ENCODE measurements around the gene OSTN. TPM values are rescaled to one million over a fixed set of nuclear protein-coding genes. Genes with fewer than 3 reads are reported as not detected.
A peak's percentile ranks its signal among the peaks of the same experiment; 100 is the strongest.

Gene OSTN
- total RNA-seq (not detected), polyA plus RNA-seq (not detected)

GRCh38 chr3:191198932-191199331, at the start of gene OSTN:
Gene OSTN (plus strand): TSS chr3:191199241. CDS start chr3:191212533, 13,292 bp downstream.
- Mint-ChIP-seq H3K27ac (no peak within 1 kb of the TSS), H3K4me3 (peak within 1 kb of the TSS in 1 of 8 donors; percentile 8), H3K9me3 (peaks cover 0 to 2% (median 0%) of the 10 kb centered on the region in 8 donors), H3K27me3 (peaks cover 0 to 2% of the 10 kb centered on the region in 2 donors), H3K36me3 (no peaks in the 10 kb centered on the region), H3K4me1 (no peaks in the 10 kb centered on the region)
- no peaks in the 10 kb centered on the region for H3K36me3 ChIP-seq (ENCODE audit: insufficient read depth, low read length)
- POLR2A ChIA-PET (ENCODE audit: partially characterized antibody): no interaction called here
- H3K4me1 ChIP-seq (ENCODE audit: insufficient read depth, low read length): no peaks in the 10 kb centered on the region
- intact Hi-C loops (cut with micrococcal nuclease): no loop called here
- H3K27me3 ChIP-seq (ENCODE audit: insufficient read depth, low read length): no peaks in the 10 kb centered on the region
- DNase-seq: no peak
- CTCF ChIA-PET (ENCODE audit: partially characterized antibody): no interaction called here
- no peak within 1 kb of the TSS for H3K27ac ChIP-seq (ENCODE audit: low read depth, low read length)
- H3K4me3 ChIP-seq (ENCODE audit: low read length in 2 of 2): no peak within 1 kb of the TSS
- no peaks in the 10 kb centered on the region for H3K9me3 ChIP-seq (ENCODE audit: control insufficient read depth in 1 of 2, low read length in 2 of 2)

DNA sequence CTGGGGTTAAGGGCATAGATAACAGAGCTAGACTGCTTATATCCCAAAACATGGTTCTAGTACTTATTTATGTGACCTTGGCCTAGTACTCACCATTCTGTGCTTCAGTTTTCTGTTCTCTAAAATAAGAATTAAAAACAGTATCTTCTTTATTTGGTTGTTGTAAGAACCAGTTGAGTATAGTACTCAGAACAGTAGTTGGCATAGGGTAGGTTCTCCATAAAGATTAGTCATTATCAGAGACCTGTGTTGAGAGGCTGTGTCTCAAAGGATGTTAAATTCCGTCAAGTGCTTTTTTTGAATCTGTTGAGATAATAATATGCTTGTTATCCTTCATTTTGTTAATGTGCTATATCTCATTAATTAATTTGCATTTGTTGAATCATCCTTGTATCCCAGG, 47.4 kb upstream of the OSTN start:
- DNase-seq: no peak
- Histone ChIP-seq H3K27ac (ENCODE audit: low read depth, low read length) (no peak overlapping the region), H3K4me1 (ENCODE audit: insufficient read depth, low read length) (no peaks in the 10 kb centered on the region), H3K4me3 (ENCODE audit: low read length in 2 of 2) (no peak overlapping the region), H3K36me3 (ENCODE audit: insufficient read depth, low read length) (no peaks in the 10 kb centered on the region), H3K9me3 (ENCODE audit: control insufficient read depth in 1 of 2, low read length in 2 of 2) (no peaks in the 10 kb centered on the region), H3K27me3 (ENCODE audit: insufficient read depth, low read length) (no peaks in the 10 kb centered on the region)
- CTCF ChIA-PET (ENCODE audit: partially characterized antibody): no interaction called here
- H3K27ac Mint-ChIP-seq: no peak overlapping the region
- POLR2A ChIA-PET (ENCODE audit: partially characterized antibody): no interaction called here
- no peaks in the 10 kb centered on the region for H3K27me3 Mint-ChIP-seq
- H3K4me1 Mint-ChIP-seq: no peaks in the 10 kb centered on the region
- intact Hi-C loops (cut with micrococcal nuclease): no loop called here
- no peak overlapping the region for H3K4me3 Mint-ChIP-seq
- H3K36me3 Mint-ChIP-seq: no peaks in the 10 kb centered on the region
- H3K9me3 Mint-ChIP-seq: peaks cover 5 to 38% (median 20%) of the 10 kb centered on the region in 8 donors

DNA sequence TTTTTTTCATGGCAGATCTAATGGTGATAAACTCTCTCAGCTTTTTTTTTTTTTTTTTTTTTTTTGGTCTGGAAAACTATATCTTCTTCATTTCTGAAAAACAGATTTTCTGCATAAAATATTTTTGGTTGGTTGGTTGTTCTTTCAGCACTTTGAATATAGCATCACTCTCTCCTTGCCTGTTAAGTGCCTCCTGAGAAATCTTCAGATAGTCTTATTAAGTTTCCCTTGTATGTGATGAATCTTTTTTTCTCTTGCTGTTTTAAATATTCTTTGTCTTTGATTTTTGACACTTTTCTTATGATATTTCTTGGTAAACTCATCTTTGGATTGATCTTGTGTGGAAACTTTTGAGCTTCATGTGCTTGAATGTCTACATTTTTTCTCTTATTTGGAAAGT, 44.2 kb upstream of the OSTN start:
- H3K36me3 Mint-ChIP-seq: no peaks in the 10 kb centered on the region
- peaks cover 5 to 32% (median 21%) of the 10 kb centered on the region in 8 donors for H3K9me3 Mint-ChIP-seq
- H3K9me3 ChIP-seq (ENCODE audit: control insufficient read depth in 1 of 2, low read length in 2 of 2): no peaks in the 10 kb centered on the region
- ChIA-PET CTCF (ENCODE audit: partially characterized antibody) (interaction anchor here (0.6 kb wide), 1 partner anchor 29 kb away, joined by 3 read pairs; no protein-coding TSS in a partner anchor), POLR2A (ENCODE audit: partially characterized antibody) (no interaction called here)
- no peaks in the 10 kb centered on the region for H3K27me3 ChIP-seq (ENCODE audit: insufficient read depth, low read length)
- no peaks in the 10 kb centered on the region for H3K4me1 ChIP-seq (ENCODE audit: insufficient read depth, low read length)
- H3K4me3 Mint-ChIP-seq: no peak overlapping the region
- no peaks in the 10 kb centered on the region for H3K27me3 Mint-ChIP-seq
- no peak overlapping the region for H3K27ac Mint-ChIP-seq
- H3K4me1 Mint-ChIP-seq: no peaks in the 10 kb centered on the region
- no peak overlapping the region for H3K4me3 ChIP-seq (ENCODE audit: low read length in 2 of 2)
- no peak for DNase-seq
- H3K27ac ChIP-seq (ENCODE audit: low read depth, low read length): no peak overlapping the region
- intact Hi-C loops (cut with micrococcal nuclease): no loop called here
- no peaks in the 10 kb centered on the region for H3K36me3 ChIP-seq (ENCODE audit: insufficient read depth, low read length)

DNA sequence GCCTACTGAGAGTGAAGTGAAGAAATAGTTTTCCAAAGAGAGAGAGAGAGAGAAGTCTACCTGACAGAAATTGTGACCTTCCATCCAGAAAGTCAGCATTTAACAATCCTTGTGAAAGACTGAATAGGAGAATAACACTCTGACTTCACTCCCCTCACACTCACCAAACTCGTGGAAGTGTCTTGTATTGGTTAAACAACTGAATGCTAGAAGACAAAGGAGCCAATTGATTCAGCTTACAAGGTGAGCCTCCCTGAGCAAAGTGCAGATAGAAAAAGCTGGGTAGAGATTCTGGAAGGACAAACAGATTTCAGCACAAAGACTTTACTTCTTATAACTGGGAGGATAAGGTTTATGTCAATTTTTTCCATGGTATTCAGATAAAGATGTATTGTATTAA, 40.8 kb upstream of the OSTN start:
- ChIA-PET CTCF (ENCODE audit: partially characterized antibody) (no interaction called here), POLR2A (ENCODE audit: partially characterized antibody) (no interaction called here)
- Mint-ChIP-seq H3K4me1 (no peaks in the 10 kb centered on the region), H3K27ac (no peak overlapping the region), H3K4me3 (no peak overlapping the region), H3K27me3 (no peaks in the 10 kb centered on the region), H3K9me3 (peaks cover 4 to 39% (median 25%) of the 10 kb centered on the region in 8 donors), H3K36me3 (no peaks in the 10 kb centered on the region)
- H3K36me3 ChIP-seq (ENCODE audit: insufficient read depth, low read length): no peaks in the 10 kb centered on the region
- no peaks in the 10 kb centered on the region for H3K27me3 ChIP-seq (ENCODE audit: insufficient read depth, low read length)
- no peak overlapping the region for H3K4me3 ChIP-seq (ENCODE audit: low read length in 2 of 2)
- no peak overlapping the region for H3K27ac ChIP-seq (ENCODE audit: low read depth, low read length)
- intact Hi-C loops (cut with micrococcal nuclease): no loop called here
- H3K9me3 ChIP-seq (ENCODE audit: control insufficient read depth in 1 of 2, low read length in 2 of 2): no peaks in the 10 kb centered on the region
- DNase-seq: no peak
- no peaks in the 10 kb centered on the region for H3K4me1 ChIP-seq (ENCODE audit: insufficient read depth, low read length)

DNA sequence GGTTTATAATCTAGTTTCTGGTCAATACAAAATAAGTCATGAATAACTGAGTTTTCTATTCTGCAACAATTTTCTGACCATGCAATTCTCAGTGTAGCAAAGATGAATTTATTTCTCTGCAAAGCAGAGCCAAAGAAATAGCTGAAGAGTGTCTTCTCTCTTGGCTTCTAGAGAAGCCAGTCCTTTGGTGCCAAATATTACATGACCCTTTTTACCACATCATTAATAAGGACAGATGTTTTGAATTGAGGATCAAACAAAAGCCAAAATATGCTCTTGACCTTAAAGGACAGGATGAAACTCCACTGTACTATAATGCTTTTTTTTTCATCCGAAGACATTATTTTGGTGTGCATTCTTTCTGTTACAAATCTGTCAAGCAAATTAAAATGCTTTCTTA, 40.2 kb upstream of the OSTN start:
- H3K4me1 ChIP-seq (ENCODE audit: insufficient read depth, low read length): no peaks in the 10 kb centered on the region
- no peaks in the 10 kb centered on the region for H3K9me3 ChIP-seq (ENCODE audit: control insufficient read depth in 1 of 2, low read length in 2 of 2)
- Mint-ChIP-seq H3K36me3 (no peaks in the 10 kb centered on the region), H3K27ac (no peak overlapping the region), H3K9me3 (peaks cover 3 to 35% (median 21%) of the 10 kb centered on the region in 8 donors), H3K27me3 (no peaks in the 10 kb centered on the region), H3K4me3 (no peak overlapping the region), H3K4me1 (no peaks in the 10 kb centered on the region)
- H3K4me3 ChIP-seq (ENCODE audit: low read length in 2 of 2): no peak overlapping the region
- intact Hi-C loops (cut with micrococcal nuclease): no loop called here
- H3K27ac ChIP-seq (ENCODE audit: low read depth, low read length): no peak overlapping the region
- no peaks in the 10 kb centered on the region for H3K36me3 ChIP-seq (ENCODE audit: insufficient read depth, low read length)
- ChIA-PET POLR2A (ENCODE audit: partially characterized antibody) (no interaction called here), CTCF (ENCODE audit: partially characterized antibody) (no interaction called here)
- no peaks in the 10 kb centered on the region for H3K27me3 ChIP-seq (ENCODE audit: insufficient read depth, low read length)
- no peak for DNase-seq

DNA sequence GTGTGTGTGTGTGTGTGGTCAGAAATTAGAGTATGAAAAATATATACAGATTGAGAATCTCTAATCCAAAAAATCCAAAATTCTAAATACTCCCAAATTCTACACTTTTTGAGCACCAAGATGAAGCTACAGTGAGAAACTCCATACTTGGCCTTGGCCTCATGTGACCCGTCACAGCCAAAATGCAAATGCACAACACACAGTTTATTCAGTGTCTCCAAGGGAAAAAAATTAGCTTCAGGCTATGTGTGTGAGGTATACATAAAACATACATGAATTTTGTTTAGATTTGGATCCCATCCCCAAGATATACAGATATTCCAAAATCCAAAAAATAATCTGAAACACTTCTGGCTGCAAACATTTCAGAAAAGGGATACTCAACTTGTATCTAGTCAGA, 33.2 kb upstream of the OSTN start:
- Mint-ChIP-seq H3K4me3 (no peak overlapping the region), H3K27ac (no peak overlapping the region), H3K4me1 (no peaks in the 10 kb centered on the region), H3K9me3 (peaks cover 0 to 9% (median 3%) of the 10 kb centered on the region in 8 donors), H3K27me3 (no peaks in the 10 kb centered on the region), H3K36me3 (no peaks in the 10 kb centered on the region)
- Histone ChIP-seq H3K36me3 (ENCODE audit: insufficient read depth, low read length) (no peaks in the 10 kb centered on the region), H3K27ac (ENCODE audit: low read depth, low read length) (no peak overlapping the region), H3K4me3 (ENCODE audit: low read length in 2 of 2) (no peak overlapping the region), H3K4me1 (ENCODE audit: insufficient read depth, low read length) (no peaks in the 10 kb centered on the region), H3K27me3 (ENCODE audit: insufficient read depth, low read length) (no peaks in the 10 kb centered on the region), H3K9me3 (ENCODE audit: control insufficient read depth in 1 of 2, low read length in 2 of 2) (no peaks in the 10 kb centered on the region)
- POLR2A ChIA-PET (ENCODE audit: partially characterized antibody): no interaction called here
- CTCF ChIA-PET (ENCODE audit: partially characterized antibody): no interaction called here
- DNase-seq: no peak
- intact Hi-C loops (cut with micrococcal nuclease): no loop called here

GRCh38 chr3:191166368-191166767, 32.7 kb upstream of the OSTN start:
- no peak overlapping the region for H3K27ac ChIP-seq (ENCODE audit: low read depth, low read length)
- Mint-ChIP-seq H3K27me3 (no peaks in the 10 kb centered on the region), H3K9me3 (peaks cover 0 to 9% (median 3%) of the 10 kb centered on the region in 8 donors), H3K27ac (no peak overlapping the region), H3K4me3 (no peak overlapping the region), H3K4me1 (no peaks in the 10 kb centered on the region), H3K36me3 (no peaks in the 10 kb centered on the region)
- DNase-seq: no peak
- POLR2A ChIA-PET (ENCODE audit: partially characterized antibody): no interaction called here
- CTCF ChIA-PET (ENCODE audit: partially characterized antibody): no interaction called here
- H3K36me3 ChIP-seq (ENCODE audit: insufficient read depth, low read length): no peaks in the 10 kb centered on the region
- no peak overlapping the region for H3K4me3 ChIP-seq (ENCODE audit: low read length in 2 of 2)
- no peaks in the 10 kb centered on the region for H3K27me3 ChIP-seq (ENCODE audit: insufficient read depth, low read length)
- no peaks in the 10 kb centered on the region for H3K4me1 ChIP-seq (ENCODE audit: insufficient read depth, low read length)
- intact Hi-C loops (cut with micrococcal nuclease): no loop called here
- no peaks in the 10 kb centered on the region for H3K9me3 ChIP-seq (ENCODE audit: control insufficient read depth in 1 of 2, low read length in 2 of 2)

- Histone ChIP-seq H3K27ac (ENCODE audit: low read depth, low read length) (no peak overlapping the region), H3K27me3 (ENCODE audit: insufficient read depth, low read length) (no peaks in the 10 kb centered on the region), H3K36me3 (ENCODE audit: insufficient read depth, low read length) (no peaks in the 10 kb centered on the region), H3K4me3 (ENCODE audit: low read length in 2 of 2) (no peak overlapping the region), H3K9me3 (ENCODE audit: control insufficient read depth in 1 of 2, low read length in 2 of 2) (no peaks in the 10 kb centered on the region), H3K4me1 (ENCODE audit: insufficient read depth, low read length) (no peaks in the 10 kb centered on the region)
- ChIA-PET CTCF (ENCODE audit: partially characterized antibody) (no interaction called here), POLR2A (ENCODE audit: partially characterized antibody) (no interaction called here)
- peaks cover 0 to 2% of the 10 kb centered on the region in 2 donors for H3K27me3 Mint-ChIP-seq
- H3K9me3 Mint-ChIP-seq: no peaks in the 10 kb centered on the region
- DNase-seq: no peak
- no peak overlapping the region for H3K27ac Mint-ChIP-seq
- intact Hi-C loops (cut with micrococcal nuclease): no loop called here
- no peaks in the 10 kb centered on the region for H3K4me1 Mint-ChIP-seq
- H3K36me3 Mint-ChIP-seq: no peaks in the 10 kb centered on the region
- no peak overlapping the region for H3K4me3 Mint-ChIP-seq
These were observed 29.5 kb upstream of the OSTN start for GRCh38 chr3:191169566-191169965.

Data from CD4-positive, alpha-beta memory T cell (primary cell).